SW 1271 (cell line): ENCODE data around the gene PACS1.
"Not testable (repeated sequence)": the region's sequence is repeated elsewhere in the genome, so short reads cannot be mapped to it uniquely, and the experiment has no call there.

ENCODE experiments used
- DNase-seq, 2 experiments: peaks; one replicate each; lab custom pipeline; 2025; lab: John Stamatoyannopoulos, UW

Gene PACS1

GRCh38 chr11:66275984-66276612 lies 206.0 kb downstream of the PACS1 start:
- DNase-seq = no peak

- not testable (repeated sequence) for DNase-seq
Observed at GRCh38 chr11:66276619-66277018, 206.5 kb downstream of the PACS1 start.

GRCh38 chr11:66277064-66277463 lies 207.0 kb downstream of the PACS1 start:
- not testable (repeated sequence) for DNase-seq

- DNase-seq = no peak
Observed at GRCh38 chr11:66277471-66278362, 207.6 kb downstream of the PACS1 start, which contains the start of gene CNIH2. Gene CNIH2, plus strand, starts transcription at chr11:66278175. Its CDS starts 282 bp downstream, at chr11:66278457.

- DNase-seq = peak in 1 of 2 experiments; percentile 24
Observed at GRCh38 chr11:66278363-66279091, 208.5 kb downstream of the PACS1 start.

- no peak for DNase-seq
Observed at GRCh38 chr11:66279092-66279734, 209.1 kb downstream of the PACS1 start.

- DNase-seq = no peak
Observed at GRCh38 chr11:66280428-66280827, 210.4 kb downstream of the PACS1 start.

GRCh38 chr11:66281001-66281400 lies 210.9 kb downstream of the PACS1 start:
- no peak for DNase-seq

- no peak for DNase-seq
Observed at GRCh38 chr11:66281776-66282467, 211.8 kb downstream of the PACS1 start.

- peak; percentile 79 to 94 for DNase-seq
Observed at GRCh38 chr11:66282468-66283455, 212.7 kb downstream of the PACS1 start.

- no peak for DNase-seq
Observed at GRCh38 chr11:66283461-66284105, 213.5 kb downstream of the PACS1 start.

GRCh38 chr11:66284526-66285078 lies 214.5 kb downstream of the PACS1 start:
- no peak for DNase-seq

- DNase-seq = no peak
Observed at GRCh38 chr11:66285250-66285947, 215.3 kb downstream of the PACS1 start.

GRCh38 chr11:66286699-66287098 lies 216.6 kb downstream of the PACS1 start:
- DNase-seq = no peak

GRCh38 chr11:66287211-66287888 lies 217.3 kb downstream of the PACS1 start:
- DNase-seq = no peak

GRCh38 chr11:66287889-66288670 lies 218.0 kb downstream of the PACS1 start:
- DNase-seq = no peak
